SK-N-SH treated with all-trans-retinoic acid at 6 μM for 48 hours (cell line): ENCODE data around the gene OR52W1.

Source experiments
- ATAC-seq: fragments of 200-7000 bp; cut with Tn5 transposase; 3 replicates; pipeline ENCODE4 v1.9.1; 2020; ENCODE audit warnings: mild to moderate bottlenecking, moderate library complexity
- ARNTL ChIP-seq: fragments of 450-650 bp; formaldehyde crosslinking; IDR thresholded peaks from 2 replicates; pipeline ENCODE4 v1.5.0; 2020; ENCODE audit warnings: low read depth, mild to moderate bottlenecking, moderate library complexity, borderline replicate concordance
- BACH2 ChIP-seq: fragments of 250-450 bp; sonication (Bioruptor Pico); IDR thresholded peaks from 2 replicates; pipeline ENCODE4 v1.9.0; 2021; ENCODE audit warnings: mild to moderate bottlenecking, borderline replicate concordance
- CSDC2 ChIP-seq: fragments of 250-450 bp; sonication (Bioruptor Pico); IDR thresholded peaks from 2 replicates; pipeline ENCODE4 v1.5.0; 2020; ENCODE audit warnings: mild to moderate bottlenecking, moderate library complexity
- CSRNP3 ChIP-seq: fragments of 250-450 bp; sonication (Bioruptor Pico); IDR thresholded peaks from 2 replicates; pipeline ENCODE4 v1.5.1; 2021; ENCODE audit warnings: mild to moderate bottlenecking, moderate library complexity
- ESRRG ChIP-seq: fragments of 250-450 bp; sonication (Bioruptor Pico); IDR thresholded peaks from 2 replicates; pipeline ENCODE4 v1.6.1; 2021; ENCODE audit warnings: mild to moderate bottlenecking
- GLIS3 ChIP-seq: fragments of 250-450 bp; sonication (Bioruptor Pico); IDR thresholded peaks from 2 replicates; pipeline ENCODE4 v1.5.0; 2020; ENCODE audit warnings: mild to moderate bottlenecking, moderate library complexity
- ISL1 ChIP-seq: fragments of 250-450 bp; sonication (Bioruptor Pico); IDR thresholded peaks from 2 replicates; pipeline ENCODE4 v2.1.2; 2022; ENCODE audit warnings: mild to moderate bottlenecking, moderate library complexity
- OSR1 ChIP-seq: fragments of 250-450 bp; sonication (Bioruptor Pico); IDR thresholded peaks from 2 replicates; pipeline ENCODE4 v1.8.0; 2022; ENCODE audit warnings: moderate library complexity, mild to moderate bottlenecking, inconsistent platforms
- PPARA ChIP-seq: fragments of 250-450 bp; sonication (Bioruptor Pico); IDR thresholded peaks from 2 replicates; pipeline ENCODE4 v1.5.0; 2020; ENCODE audit warnings: mild to moderate bottlenecking, borderline replicate concordance
- RARB ChIP-seq: fragments of 250-450 bp; sonication (Bioruptor Pico); IDR thresholded peaks from 2 replicates; pipeline ENCODE4 v1.8.0; 2021; ENCODE audit warnings: mild to moderate bottlenecking, moderate library complexity
- SNAI2 ChIP-seq: fragments of 250-450 bp; sonication (Bioruptor Pico); IDR thresholded peaks from 2 replicates; pipeline ENCODE4 v1.5.0; 2020; ENCODE audit warnings: mild to moderate bottlenecking, moderate library complexity
- TOX ChIP-seq: fragments of 250-450 bp; sonication (Bioruptor Pico); IDR thresholded peaks from 2 replicates; pipeline ENCODE4 v1.8.0; 2021; ENCODE audit warnings: mild to moderate bottlenecking, moderate library complexity, borderline replicate concordance
- TSHZ2 ChIP-seq: fragments of 250-450 bp; sonication (Bioruptor Pico); IDR thresholded peaks from 2 replicates; pipeline ENCODE4 v1.5.0; 2020; ENCODE audit warnings: mild to moderate bottlenecking, moderate library complexity
- ZC3H10 ChIP-seq: fragments of 250-450 bp; sonication (Bioruptor Pico); IDR thresholded peaks from 2 replicates; pipeline ENCODE4 v1.5.1; 2021; ENCODE audit warnings: mild to moderate bottlenecking, moderate library complexity
- ZFP3 ChIP-seq: fragments of 250-450 bp; sonication (Bioruptor Pico); IDR thresholded peaks from 2 replicates; pipeline ENCODE4 v1.5.0; 2020; ENCODE audit warnings: mild to moderate bottlenecking, moderate library complexity
- ZFP30 ChIP-seq: fragments of 450-650 bp; formaldehyde crosslinking; IDR thresholded peaks from 2 replicates; pipeline ENCODE4 v1.5.0; 2022; ENCODE audit warnings: mild to moderate bottlenecking, moderate library complexity
- ZNF565 ChIP-seq: fragments of 450-650 bp; formaldehyde crosslinking; conservative IDR thresholded peaks from 2 replicates; pipeline ENCODE4 v1.5.0; 2020; ENCODE audit warnings: low read depth, mild to moderate bottlenecking, moderate library complexity
- ZNF70 ChIP-seq: fragments of 450-650 bp; formaldehyde crosslinking; IDR thresholded peaks from 2 replicates; pipeline ENCODE4 v1.5.0; 2020; ENCODE audit warnings: mild to moderate bottlenecking, moderate library complexity
- ZNF8 ChIP-seq: fragments of 450-650 bp; formaldehyde crosslinking; IDR thresholded peaks from 2 replicates; pipeline ENCODE4 v1.5.0; 2020; ENCODE audit warnings: mild to moderate bottlenecking, moderate library complexity
- TF ChIP-seq, protein P1 (sequence below): fragments of 250-450 bp; sonication (Bioruptor Pico); IDR thresholded peaks from 2 replicates; pipeline ENCODE4 v1.8.0; 2020; ENCODE audit warnings: mild to moderate bottlenecking, moderate library complexity, borderline replicate concordance

OR52W1 gene

DNA sequence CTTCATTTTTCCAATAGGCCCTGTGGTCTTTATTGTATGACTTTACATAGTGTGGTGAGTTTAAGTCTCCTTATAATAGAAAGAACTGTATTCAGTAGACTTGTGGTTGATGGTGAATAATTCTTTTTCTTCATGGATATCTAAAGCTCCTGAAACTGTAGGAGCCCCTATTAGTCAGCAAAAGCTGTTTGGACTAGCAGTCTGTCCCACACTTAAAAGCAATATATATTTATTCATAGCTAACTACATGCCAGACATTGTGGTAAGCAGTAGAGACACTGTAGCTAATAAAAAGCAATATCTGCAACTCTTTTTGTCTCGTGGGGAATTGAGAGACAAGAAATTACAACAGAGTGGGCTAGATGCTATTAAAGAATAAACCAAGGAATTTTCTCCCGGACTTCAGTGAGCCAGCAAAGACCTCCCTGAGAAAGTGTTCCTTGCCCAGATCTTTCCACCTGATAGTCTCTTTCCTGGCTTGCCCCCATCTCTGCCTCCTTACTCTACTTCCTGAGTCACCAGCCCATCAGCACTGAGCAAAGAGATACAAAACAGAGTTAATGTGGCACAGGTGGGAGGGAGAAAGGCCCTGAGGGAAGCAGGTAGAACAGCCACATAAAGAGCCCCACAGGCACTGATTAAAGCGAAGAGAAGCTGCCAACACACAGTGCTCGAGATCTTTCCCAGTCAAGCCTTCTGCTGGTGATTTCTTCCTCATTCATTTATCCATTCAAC is 1.4 kb upstream of the OR52W1 start:
- ATAC-seq: no peak

DNA sequence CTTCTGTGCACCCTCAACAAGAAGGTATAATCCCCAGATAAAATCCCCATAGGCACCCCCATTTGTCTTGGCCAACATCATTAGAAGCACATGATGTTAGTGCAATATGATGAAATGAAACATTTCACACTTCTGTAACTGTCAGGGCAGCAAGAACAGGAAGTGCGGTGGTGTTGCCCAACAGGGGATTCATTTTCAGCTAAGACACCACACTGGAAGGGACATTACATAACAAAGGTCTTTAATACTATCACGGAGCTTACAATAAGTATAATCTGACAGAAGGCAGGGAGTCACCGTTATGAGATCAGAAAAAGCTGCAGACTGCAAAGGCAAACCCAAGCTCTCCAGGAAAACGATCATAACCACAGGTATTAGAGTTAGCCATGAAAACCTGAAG is 2.0 kb downstream of the OR52W1 start:
- TF ChIP-seq OSR1 (CRISPR knock-in tag) (no peak), ZNF565 (no peak), CSRNP3 (no peak)
- no peak for ATAC-seq

More for the DNA sequence above, 1.4 kb upstream of the OR52W1 start:
- TF ChIP-seq CSDC2 (CRISPR knock-in tag) (no peak), CSRNP3 (no peak), ZNF70 (CRISPR knock-in tag) (no peak), ISL1 (CRISPR knock-in tag) (no peak), ZFP3 (no peak), PPARA (no peak), SNAI2 (CRISPR knock-in tag) (no peak), OSR1 (CRISPR knock-in tag) (no peak), TOX (CRISPR knock-in tag) (no peak), ZC3H10 (no peak), ZNF565 (no peak), ZNF8 (CRISPR knock-in tag) (no peak), RARB (CRISPR knock-in tag) (no peak)
- TF ChIP-seq, protein P1, sequence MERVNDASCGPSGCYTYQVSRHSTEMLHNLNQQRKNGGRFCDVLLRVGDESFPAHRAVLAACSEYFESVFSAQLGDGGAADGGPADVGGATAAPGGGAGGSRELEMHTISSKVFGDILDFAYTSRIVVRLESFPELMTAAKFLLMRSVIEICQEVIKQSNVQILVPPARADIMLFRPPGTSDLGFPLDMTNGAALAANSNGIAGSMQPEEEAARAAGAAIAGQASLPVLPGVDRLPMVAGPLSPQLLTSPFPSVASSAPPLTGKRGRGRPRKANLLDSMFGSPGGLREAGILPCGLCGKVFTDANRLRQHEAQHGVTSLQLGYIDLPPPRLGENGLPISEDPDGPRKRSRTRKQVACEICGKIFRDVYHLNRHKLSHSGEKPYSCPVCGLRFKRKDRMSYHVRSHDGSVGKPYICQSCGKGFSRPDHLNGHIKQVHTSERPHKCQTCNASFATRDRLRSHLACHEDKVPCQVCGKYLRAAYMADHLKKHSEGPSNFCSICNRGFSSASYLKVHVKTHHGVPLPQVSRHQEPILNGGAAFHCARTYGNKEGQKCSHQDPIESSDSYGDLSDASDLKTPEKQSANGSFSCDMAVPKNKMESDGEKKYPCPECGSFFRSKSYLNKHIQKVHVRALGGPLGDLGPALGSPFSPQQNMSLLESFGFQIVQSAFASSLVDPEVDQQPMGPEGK (CRISPR knock-in tag): no peak
- TF ChIP-seq, all 23 proteins: peak for 0

GRCh38 chr11:6201481-6201880 is 2.5 kb downstream of the OR52W1 start:
- TF ChIP-seq, protein P1 (CRISPR knock-in tag): no peak
- TF ChIP-seq TOX (CRISPR knock-in tag): no peak
- TF ChIP-seq RARB (CRISPR knock-in tag): no peak
- no peak for TF ChIP-seq PPARA
- no peak for TF ChIP-seq GLIS3 (CRISPR knock-in tag)
- no peak for TF ChIP-seq ZFP3
- no peak for TF ChIP-seq ZC3H10
- no peak for TF ChIP-seq BACH2 (CRISPR knock-in tag)
- no peak for TF ChIP-seq ZNF565
- no peak for TF ChIP-seq ESRRG (CRISPR knock-in tag)
- TF ChIP-seq SNAI2 (CRISPR knock-in tag): no peak
- no peak for TF ChIP-seq TSHZ2 (CRISPR knock-in tag)
- TF ChIP-seq OSR1 (CRISPR knock-in tag): no peak
- TF ChIP-seq ISL1 (CRISPR knock-in tag): no peak
- TF ChIP-seq ZNF8 (CRISPR knock-in tag): no peak
- ATAC-seq: no peak

DNA sequence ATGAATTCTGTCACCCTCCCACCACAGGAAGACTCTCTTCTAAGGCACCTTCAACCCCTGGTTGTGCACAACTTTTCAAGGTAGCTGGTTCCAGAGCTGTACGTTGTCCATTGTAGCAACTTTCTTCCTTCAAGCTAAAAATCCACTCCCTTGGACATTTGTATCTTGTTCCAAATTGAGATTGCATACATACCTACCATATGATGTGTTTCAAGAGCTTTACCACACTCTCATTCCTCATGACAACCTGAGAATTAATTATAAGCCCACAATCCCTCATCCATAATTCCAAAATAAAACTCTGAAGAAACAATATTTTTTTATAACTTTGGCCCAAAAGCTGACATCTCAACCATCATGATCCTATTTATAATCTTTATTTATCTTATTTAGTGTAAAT is 3.0 kb downstream of the OR52W1 start:
- ATAC-seq: no peak
- no peak for TF ChIP-seq ZC3H10
- no peak for TF ChIP-seq ZNF8 (CRISPR knock-in tag)
- TF ChIP-seq, protein P1 (CRISPR knock-in tag): no peak
- no peak for TF ChIP-seq GLIS3 (CRISPR knock-in tag)
- no peak for TF ChIP-seq ZFP30 (CRISPR knock-in tag)
- TF ChIP-seq ZFP3: no peak
- no peak for TF ChIP-seq ARNTL (CRISPR knock-in tag)
- no peak for TF ChIP-seq CSDC2 (CRISPR knock-in tag)
- TF ChIP-seq TOX (CRISPR knock-in tag): no peak
- TF ChIP-seq OSR1 (CRISPR knock-in tag): no peak
- TF ChIP-seq ZNF70 (CRISPR knock-in tag): no peak
- no peak for TF ChIP-seq ESRRG (CRISPR knock-in tag)
- no peak for TF ChIP-seq BACH2 (CRISPR knock-in tag)
- TF ChIP-seq ISL1 (CRISPR knock-in tag): no peak
- TF ChIP-seq RARB (CRISPR knock-in tag): no peak
- TF ChIP-seq PPARA: no peak
